HG03520 (cell line): Measurements from ENCODE around the gene PTDSS2.
"Not testable (repeated sequence)": the region's sequence is repeated elsewhere in the genome, so short reads cannot be mapped to it uniquely, and the experiment has no call there.

Experiments
- ATAC-seq: cut with Tn5 transposase; IDR thresholded peaks from one replicate; pipeline ENCODE4 v1.9.1; 2021; ENCODE audit warnings: mild to moderate bottlenecking, moderate library complexity; ENCODE audit not compliant: unreplicated experiment

Gene PTDSS2

DNA sequence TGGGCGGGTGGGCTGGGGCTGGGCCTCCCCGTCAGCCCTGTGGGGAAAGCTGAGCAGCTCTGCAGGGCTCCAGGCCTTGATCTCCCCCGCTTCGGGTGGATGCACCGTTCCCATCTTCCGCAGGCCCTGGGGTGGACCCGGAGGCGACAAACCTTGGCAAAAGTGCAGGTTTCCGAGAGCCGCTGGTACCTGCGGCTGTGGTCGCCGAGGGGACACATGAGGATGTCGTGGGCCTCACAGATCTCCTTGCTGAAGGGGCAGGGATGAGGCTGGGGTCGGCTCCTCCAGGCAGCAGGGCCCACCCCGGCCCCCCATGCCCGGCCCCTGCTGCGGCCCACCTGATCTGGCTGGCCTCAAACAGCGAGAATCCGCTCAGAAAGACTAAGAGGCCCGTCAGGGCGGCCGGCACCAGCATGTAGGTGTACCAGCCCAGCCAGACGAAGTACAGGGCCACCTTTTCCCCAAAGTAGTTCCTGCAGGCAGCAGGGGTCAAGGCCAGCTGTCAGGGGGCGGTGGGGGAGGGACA, 20.1 kb upstream of the PTDSS2 start:
- ATAC-seq: no peak

DNA sequence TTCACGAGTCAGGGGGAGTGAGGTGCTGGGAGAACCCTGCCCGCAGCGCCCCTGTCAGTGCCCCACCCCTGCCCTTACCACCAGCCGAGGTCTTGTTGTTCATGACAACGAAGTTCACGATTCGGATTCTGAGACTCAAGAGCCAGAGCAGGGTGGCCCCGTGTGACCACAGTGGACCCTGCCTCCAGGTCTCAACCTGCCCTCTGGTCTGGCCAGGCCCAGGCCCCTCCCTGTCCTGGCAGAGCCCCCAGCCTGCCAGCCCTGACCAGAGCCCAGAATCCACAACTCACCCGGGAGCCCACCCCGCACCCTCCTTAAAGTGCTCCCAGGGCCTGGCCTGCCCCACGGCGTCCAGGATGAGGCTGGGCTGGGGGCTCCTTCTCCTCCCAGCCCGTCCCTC, 18.2 kb upstream of the PTDSS2 start:
- no peak for ATAC-seq

DNA sequence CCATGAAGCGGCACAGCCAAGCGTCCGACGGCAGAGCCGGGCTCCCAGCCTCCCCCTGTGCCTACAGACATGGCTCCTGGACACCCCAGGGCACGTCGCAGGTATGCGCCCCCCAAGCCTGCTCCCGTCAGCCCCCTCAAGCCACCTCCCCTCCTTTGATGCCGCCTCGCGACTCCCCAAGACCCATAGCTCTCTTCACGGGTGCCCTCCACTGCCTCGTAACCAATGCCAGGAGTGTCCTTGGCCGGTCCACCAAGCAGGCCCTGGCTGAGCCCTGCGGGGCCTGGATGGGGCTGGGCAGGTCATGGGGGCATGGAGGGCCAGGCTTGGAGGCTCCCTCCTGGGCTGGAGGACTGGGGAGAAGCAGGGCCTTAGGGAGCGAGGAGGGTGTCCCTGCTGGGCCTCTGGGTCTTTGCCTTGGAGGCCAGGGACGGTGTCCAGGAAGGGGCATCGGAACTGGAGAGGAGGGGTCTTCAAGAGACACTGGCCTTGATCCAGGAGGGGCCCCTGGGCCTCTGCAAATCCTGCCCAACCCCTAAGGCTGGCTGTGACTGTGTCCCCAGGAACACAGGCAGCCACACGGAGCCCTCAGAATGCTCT, 17.5 kb upstream of the PTDSS2 start:
- no peak for ATAC-seq

- ATAC-seq: no peak
Measured at GRCh38 chr11:433111-433510, 17.0 kb upstream of the PTDSS2 start.

DNA sequence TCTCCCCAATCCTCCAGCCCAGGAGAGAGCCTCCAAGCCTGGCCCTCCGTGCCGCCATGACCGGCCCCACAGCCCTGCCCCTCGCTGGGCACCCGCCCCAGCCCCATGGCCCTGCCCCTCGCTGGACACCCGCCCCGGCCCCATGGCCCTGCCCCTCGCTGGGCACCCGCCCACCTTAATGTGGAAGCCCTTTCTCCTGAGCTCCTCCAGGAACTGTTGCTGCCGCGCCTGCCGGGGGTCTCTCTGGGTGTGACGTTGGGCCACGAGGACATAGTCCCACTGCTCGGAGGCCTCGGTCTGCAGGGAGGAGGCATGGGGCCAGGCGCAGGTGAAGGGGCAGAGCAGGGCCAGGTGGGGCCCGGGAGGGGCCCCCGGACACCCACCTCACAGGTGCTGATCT, 16.4 kb upstream of the PTDSS2 start:
- ATAC-seq: no peak

GRCh38 chr11:434496-434895, 15.6 kb upstream of the PTDSS2 start:
- ATAC-seq: no peak

GRCh38 chr11:434999-435740, 14.9 kb upstream of the PTDSS2 start:
- ATAC-seq: not testable (repeated sequence)

DNA sequence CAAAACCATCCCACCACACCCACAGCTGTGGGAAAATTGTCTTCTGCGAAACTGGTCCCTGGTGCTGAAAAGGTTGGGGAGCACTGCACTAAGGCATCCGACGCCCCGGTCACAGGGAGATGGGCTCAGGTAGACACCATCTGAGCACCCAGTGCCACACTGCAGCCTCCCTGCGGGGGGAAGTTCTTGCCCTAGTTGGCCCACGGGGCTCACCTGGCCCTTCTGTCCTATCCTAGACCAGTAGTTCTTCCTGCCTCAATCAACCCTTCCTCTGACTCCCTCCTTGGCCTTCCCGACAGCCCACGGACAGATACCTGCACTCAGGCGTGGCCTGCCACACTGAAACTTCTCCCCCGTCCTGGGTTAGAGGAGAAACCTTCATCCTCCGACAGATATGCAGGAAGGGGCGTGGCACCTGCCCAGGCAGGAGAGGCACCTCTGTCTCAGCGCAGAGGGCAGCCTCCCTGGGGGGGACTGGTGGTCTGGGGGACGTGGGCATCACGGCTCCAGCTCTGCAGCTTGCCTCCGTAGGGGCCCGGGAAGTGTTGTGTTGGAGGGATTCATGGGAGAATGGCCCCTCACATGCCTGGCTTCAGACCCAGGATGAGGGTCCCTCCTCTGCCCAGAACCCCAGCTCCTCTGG, 12.7 kb upstream of the PTDSS2 start:
- ATAC-seq: no peak

DNA sequence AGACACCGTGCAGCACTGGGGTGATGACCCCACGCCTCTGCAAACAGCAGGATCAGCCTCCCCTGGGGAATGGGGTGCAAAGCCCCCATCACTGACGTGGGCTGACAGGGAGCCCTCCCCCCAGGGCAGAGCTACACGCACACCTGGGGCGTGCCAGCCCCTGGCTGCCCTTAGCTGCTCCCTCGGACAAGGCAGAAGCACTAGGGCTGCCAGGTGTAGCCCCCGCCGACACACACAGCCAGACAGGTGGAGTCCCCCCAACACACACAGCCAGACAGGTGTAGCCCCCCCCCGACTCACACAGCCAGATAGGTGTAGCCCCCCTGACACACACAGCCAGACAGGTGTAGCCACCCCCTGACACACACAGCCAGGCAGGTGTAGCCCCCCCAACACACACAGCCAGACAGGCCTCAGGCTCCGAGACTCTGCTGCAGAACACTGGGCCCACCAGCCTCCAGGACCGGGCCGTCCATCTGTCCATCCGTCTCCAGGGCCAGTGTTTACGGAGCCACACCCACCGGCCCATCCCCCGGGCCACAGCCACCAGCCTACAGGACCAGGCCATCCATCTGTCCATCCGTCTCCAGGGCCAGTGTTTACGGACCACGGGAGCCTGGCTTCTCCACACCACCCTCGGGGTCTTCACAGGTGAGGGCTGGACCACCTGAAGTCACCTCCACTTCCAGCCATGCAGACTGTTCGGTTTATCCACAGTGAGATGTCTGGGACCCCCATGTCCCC, 11.8 kb upstream of the PTDSS2 start:
- no peak for ATAC-seq

DNA sequence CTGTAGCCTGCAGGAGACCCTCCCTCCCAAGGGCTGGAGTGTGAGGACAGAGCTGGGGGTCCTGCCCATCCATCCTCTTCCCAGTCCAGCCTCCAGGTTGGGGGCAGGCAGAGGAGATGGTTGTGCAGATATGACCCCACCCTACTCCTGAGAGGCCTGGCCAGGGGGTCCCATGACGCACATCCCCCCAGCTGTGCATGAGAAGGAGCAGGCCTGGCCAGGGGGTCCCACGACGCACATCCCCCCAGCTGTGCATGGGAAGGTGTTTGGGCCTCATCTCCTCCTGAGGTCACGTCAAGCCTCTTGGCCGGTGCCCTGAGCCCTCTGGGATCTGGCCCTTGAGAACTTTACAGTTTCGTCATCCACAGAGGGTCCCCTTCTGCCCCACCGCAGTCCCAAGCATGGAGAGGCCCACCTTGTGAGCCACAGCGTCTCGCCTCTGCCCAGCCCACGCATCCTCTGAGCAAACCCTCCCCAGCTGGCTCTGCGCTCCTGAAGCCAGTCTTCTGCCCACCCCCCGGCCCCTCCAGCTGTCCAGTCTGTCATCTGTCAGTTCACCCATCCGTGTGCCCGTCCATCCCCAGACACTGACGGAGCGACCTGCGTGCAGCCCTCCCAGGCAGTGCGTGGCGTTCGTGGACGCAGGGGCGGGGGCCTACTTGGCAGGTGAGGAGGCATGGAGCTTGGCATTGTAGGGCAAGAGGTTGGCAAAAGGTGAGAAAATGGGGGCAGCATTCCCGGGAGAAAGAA, 10.6 kb upstream of the PTDSS2 start:
- no peak for ATAC-seq

DNA sequence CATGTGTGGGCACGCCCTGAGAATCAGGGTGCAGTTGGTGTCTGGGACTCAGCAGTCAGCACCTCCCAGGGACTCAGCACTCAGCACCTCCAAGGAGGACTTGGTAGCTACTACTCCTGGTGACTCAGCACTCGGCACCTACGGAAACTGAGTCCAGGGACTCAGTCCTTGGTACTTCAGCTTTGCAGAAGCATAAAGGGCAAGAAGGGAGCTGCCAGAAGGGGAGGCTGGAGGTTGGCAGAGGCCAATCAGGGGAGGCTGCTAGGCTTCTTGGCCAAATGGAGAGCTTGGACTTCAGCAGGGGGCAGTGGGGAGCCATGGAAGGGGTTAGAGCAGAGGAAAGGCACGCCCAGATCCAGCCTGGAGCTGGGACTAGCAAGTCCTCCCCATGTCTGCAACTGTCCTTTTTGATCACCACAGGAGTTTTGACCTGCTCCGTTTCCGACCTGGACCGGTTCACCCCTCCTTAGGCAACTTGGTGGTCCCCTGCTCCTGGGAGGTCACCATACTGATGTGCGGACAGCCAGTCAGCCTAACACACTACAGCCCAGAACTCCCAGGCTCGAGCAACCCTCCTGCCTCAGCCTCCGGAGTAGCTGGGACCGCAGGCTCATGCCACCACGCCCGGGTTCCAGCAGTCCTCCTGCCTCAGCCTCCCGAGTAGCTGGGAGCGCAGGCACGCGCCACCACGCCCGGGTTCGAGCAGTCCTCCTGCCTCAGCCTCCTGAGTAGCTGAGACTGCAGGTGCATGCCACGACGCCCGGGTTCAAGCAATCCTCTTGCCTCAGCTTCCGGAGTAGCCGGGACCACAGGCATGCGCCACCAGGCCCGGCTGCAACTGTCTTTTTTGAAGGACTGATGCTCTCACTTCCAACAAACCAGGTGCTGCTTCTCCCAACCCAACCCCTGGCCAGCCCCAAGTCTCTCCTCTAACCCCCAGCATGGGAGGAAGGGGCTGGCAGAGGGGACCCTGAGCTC, 9.7 kb upstream of the PTDSS2 start:
- ATAC-seq: no peak

- no peak for ATAC-seq
Measured at GRCh38 chr11:441043-441417, 9.0 kb upstream of the PTDSS2 start.

- ATAC-seq: no peak
Measured at GRCh38 chr11:441418-442274, 8.4 kb upstream of the PTDSS2 start, which contains the start of gene ANO9. Gene ANO9, minus strand, starts transcription at chr11:442011. Its CDS starts 85 bp downstream, at chr11:441926.

DNA sequence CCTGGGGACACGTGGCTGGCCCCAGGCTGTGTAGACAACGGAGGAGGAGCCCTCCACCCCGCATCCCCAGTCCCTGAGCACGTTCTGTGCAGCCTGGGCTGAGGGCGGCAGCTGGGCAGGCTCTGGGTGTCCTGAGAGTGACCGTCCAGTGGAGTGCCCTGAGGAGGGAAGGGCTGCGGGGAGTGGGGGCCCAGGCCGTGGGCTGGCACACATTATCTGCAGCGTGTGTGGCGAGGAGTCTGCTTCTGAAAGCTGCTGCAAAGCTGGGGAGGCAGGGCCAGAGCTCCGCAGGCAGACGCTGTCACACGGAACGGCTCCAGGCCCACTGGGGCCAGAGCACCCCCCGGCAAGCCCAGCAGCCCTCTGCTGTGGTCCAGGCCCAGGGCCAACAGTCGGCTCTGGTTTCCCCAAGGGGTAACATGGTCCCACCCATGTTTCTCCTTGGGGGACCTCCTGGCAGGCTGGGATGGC, 7.4 kb upstream of the PTDSS2 start:
- no peak for ATAC-seq

GRCh38 chr11:443542-444199, 6.4 kb upstream of the PTDSS2 start:
- no peak for ATAC-seq

DNA sequence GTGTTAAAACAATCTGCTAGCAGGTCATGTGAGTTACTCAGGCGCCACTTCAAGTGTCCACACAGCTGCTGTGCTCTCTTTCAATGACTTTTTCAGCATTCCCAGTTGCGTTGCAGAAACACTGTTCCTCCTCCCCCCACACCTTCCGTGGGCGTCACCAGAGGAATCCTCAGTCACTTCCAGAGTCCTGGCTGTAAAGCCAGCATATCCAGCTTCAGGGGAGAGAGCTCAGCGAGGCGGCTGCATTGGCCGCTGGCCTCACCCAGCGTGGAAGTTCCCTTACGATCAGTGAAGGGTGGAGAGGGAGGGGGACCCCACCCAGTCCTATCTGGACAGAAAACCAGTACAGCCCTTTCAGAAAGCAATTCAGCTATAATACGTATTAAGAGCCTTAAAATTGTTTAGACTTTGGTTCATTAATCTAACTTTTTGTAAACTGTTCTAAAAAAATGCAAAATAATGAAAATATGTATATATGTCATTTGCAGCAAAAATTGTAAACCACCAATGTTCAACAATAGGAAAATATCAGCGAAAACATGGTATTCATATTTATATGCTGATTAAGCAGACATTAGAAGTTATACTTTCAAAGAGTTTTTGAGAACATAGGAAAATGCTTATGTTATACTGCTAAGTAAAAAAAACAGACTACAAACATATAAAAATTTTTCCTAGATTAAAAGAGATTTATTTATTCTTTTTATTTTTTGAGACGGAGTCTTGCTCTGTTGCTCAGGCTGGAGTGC, 5.5 kb upstream of the PTDSS2 start:
- ATAC-seq: no peak
